ENCODE results near the gene HDAC1.

DNA sequence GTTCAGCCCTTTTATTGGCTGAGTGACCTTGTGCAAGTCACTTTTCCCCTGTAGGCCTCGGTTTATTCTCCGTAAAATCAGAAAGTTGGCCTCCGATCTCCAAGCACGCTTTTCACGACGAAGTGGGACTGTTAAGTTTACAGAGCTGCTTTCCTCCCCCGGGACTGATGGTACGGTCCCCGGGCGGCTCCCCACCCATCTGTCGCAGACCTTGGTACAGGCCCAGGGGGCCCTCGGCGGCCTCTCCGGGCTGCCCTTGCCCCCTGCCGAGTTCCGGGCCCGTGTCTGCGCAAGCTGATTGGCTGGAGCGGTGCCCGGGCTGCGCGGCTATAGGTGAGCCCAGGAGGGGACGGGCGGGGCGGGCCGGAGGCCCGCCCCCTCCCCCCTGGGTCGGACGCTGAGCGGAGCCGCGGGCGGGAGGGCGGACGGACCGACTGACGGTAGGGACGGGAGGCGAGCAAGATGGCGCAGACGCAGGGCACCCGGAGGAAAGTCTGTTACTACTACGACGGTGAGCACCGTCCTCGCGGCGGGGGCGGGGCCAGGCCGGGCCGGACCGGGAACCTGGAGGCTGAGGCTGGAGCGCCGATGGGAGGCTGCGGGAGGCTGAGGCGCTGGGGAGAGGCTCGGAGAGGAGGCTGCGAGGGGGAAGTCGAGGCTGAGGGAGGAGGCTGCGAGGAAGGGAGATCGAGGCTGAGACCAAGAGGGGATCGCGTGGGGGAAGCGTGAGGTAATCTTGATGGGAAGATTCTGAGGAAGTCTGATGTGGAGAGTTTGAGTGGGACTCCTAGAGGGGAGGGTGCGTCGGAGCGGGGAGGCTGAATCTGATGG lies at the start of gene HDAC1:
- TF ChIP-seq POLR2A (IDR thresholded peaks at IDR 0.05) (peak; percentile 20 to 37), POLR2AphosphoS5 (IDR thresholded peaks at IDR 0.05) (peak; percentile 49 to 83 (median 79))

Measured in sigmoid colon (tissue), 4 donors.